ENCODE results near the gene FOXJ2.
A peak's percentile ranks its signal among the peaks of the same experiment; 100 is the strongest.
"Not testable (repeated sequence)": the region's sequence is repeated elsewhere in the genome, so short reads cannot be mapped to it uniquely, and the experiment has no call there.

The FOXJ2 gene

DNA sequence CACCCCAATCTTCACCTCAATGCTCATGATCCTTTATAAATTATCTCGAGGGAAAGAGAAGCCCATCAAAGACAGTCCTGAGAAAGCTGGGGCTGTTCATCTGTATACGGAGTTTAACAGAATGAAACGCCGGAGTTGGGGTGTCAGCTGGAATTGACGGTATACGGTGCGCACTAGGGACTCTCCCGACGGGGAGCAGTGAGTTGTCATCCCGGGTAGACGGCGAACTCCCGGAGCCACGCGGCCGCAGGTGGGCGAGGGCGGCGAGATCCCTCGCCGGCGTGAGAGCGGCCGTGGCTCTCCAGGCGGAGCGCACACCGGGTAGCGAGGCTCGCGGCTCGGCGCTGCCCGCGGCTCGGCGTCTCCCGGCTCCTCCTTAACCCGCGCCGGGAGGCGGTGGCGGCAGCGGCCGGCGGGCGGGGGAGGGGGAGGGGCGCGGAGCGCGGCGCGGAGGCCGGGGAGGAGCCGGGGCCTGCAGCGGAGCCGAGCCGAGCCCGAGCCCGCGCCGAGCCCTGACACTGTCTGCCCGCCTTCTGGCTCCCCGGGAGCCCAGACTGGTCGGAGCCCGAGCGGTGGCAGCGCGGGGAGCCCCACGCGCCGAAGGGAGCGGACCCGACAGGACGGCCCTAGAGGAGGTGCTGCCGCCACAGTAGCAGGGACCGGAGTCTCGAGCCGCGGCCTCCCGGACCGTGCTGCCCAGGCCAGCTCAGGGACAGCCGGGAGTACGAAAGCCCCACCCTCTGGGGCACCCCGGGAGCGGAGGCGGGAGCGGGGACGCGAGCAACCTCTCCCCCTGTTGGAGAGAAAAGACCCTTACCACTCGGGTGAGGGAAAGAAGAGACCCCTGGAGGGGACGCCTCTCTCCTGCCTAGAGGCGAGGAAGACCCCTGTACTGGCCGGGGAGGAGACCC, at the start of gene FOXJ2:
FOXJ2 (plus strand) TSS at position 475 of the 911 bp plus-strand sequence. CDS start 7,117 bp downstream, outside the sequence.
- DNase-seq (ENCODE audit: low read depth) = peak; percentile 53

DNA sequence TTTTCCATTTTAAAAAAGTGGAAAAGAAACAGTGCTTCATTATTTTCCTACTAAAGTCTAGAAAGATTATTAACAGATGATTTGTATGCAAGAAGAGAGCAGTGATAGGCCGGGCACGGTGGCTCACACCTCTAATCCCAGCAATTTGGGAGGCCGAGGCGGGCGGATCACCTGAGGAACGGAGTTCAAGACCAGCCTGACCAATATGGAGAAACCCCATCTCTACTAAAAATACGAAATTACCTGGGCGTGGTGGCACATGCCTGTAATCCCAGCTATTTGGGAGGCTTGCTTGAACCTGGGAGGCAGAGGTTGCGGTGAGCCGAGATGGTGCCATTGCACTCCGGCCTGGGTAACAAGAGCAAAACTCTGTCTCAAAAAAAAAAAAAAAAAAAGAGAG, 49.5 kb upstream of the FOXJ2 start:
- not testable (repeated sequence) for DNase-seq (ENCODE audit: low read depth)

DNA sequence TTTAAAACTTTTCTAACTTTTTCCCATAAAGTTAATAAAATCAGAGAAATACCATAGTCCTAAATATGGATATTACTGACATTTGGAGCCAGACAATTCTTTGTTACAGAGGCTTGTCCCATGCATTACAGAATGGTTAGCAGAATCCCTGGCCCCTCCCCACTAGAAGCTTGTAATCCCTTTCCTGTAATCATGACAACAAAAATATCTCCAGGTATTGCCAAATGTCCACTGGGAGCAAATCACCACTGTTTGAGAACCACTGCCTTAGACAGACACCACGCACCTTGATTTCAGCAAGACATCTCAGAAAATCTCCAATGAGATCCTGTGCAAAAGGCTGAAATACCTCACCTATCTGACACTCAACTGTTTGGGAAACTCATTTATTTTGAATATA, 49.1 kb upstream of the FOXJ2 start:
- not testable (repeated sequence) for DNase-seq (ENCODE audit: low read depth)

DNA sequence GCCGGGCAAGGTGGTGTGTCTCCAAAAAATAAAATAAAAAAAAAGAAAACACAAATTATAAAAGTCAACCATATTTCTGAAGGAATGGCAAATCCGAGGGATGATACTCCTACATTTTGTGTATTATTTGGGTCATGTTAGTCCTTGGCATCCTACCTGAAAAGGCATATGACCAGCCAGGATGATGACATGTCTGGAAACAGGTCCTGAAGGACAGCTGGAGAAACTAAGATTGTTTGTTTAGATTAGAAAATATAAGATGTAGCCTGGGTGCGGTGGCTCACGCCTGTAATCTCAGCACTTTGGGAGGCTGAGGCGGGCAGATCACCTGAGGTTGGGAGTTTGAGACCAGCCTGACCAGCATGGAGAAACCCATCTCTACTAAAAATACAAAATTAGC, 47.6 kb upstream of the FOXJ2 start:
- DNase-seq (ENCODE audit: low read depth) = no peak

DNA sequence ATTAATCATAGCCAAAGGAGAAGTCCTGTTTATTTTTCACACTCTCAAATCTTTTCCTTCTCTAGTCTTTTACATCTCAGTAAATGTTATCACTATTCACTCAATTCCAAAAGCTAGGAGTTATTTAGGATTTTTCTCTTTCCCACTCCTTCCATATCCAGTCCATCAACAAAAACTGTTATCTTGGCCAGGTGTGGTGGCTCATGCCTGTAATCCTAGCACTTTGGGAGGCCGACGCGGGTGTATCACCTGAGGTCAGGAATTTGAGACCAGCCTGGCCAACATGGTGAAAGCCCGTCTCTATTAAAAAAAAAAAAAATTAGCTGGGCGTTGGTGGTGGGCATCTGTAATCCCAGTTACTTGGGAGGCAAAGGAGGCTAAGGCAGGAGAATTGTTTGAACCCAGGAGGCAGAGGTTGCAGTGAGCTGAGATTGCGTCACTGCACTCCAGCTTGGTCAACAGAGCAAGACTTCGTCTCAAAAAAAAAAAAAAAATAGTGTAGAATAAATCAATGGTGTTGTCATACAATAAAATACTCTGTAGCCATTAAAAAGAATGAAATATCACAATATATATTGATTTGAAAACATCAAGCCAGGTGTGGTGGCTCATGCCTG, 46.6 kb upstream of the FOXJ2 start:
- DNase-seq (ENCODE audit: low read depth) = no peak

DNA sequence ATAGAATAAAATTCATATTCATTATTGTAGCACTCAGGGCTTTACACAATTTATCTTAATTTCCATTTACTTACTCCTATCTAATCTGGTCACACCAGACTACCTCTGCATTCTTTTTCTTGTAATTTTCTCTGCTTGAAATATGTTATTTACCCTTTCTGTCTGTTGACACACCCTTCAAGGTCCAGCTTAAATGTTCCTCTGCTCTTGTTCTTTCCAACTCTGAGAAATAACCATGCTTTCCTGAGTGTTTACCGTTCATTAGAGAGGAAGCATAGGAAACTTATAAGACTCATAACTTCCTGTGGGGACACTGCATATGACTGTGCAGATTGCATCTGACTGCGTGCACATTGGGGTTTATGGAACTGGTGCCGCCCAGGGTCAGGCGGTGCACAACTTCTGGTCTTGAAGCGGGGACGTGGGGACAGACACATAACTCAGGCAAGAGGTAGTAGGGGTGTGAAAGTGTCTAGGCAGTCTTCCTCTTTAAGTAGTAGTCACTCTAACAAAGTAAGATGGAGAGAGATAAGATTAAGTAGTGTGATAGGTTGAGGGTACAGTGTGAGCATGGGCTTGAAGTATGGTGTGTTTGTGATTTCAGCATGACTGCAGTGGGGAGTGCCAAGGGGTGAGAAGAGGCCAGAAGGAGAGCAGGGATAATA, 42.6 kb upstream of the FOXJ2 start:
- no peak for DNase-seq (ENCODE audit: low read depth)

DNA sequence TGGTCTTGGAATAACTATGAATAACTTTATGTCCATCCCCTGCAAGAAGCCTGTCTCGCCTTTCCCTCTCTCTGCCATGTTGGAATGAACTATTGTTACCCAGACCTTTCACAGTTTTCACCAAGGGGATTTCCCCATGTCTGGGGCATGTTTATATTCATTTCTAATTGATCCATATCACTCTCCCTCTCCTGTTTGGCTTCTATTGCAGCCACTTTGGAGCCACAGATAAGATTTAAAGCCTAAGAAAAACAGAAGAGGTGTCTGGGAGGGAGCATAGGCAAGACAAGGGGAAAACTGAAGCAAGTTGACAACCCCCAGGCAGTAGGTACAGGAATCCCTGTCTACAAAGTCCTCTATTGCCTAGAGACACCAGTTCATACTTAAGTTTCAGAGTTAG, 41.0 kb upstream of the FOXJ2 start:
- DNase-seq (ENCODE audit: low read depth) = no peak

DNA sequence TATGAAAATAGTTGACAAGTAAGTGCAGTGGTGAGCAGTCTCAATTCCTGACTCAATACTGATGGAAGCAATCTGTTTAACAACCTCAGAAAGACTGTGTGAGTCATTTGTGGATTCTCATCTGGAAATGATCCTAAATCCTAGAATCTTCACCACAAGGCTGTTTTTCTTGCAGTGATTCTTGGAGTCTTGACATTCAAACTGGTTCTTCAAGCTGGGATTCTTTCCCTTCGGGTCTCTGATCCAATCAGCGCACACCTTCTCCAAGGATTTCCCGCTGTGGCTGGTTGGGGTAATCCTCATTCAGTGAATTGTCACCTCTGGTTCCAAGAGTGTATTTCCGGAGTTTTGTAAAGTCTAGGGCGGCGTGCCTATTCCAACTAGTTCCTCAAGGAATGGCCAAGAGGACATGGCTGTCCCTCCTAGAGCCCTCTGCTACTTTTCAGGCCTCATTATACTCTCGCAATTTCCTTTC, 37.7 kb upstream of the FOXJ2 start:
- peak; percentile 93 for DNase-seq (ENCODE audit: low read depth)

DNA sequence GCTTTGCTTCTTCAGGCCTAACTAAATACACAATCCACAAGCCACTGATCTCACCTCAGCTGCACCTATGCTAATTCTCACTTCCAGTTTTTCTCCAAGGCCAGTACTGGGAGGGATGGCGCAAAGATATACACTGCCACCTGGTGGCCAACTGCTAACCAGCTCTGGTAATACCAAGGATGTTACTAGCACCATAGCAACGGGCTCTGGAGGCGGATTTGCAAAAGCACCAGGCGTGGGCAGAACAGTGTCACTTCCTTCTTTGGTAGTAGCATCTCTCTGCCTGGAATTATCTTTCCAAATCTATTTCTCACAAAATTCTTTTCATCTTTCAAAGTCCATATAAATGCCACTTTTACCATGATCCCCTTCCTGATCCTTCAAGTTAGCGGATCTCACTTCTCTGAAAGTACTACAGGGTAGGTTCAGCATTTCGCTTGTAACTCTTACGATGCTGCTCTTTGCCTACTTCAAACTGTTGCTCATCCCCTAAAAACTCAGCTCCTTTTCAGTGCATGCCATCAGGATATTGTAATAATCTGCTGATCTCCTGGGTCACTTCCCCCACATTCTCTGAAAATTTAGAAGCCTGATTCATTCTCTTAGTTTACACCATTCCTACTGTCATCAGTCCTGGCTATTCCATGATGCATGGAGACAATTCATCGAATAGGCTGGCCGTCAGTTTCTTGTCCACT, 37.1 kb upstream of the FOXJ2 start:
- peak; percentile 69 for DNase-seq (ENCODE audit: low read depth)

DNA sequence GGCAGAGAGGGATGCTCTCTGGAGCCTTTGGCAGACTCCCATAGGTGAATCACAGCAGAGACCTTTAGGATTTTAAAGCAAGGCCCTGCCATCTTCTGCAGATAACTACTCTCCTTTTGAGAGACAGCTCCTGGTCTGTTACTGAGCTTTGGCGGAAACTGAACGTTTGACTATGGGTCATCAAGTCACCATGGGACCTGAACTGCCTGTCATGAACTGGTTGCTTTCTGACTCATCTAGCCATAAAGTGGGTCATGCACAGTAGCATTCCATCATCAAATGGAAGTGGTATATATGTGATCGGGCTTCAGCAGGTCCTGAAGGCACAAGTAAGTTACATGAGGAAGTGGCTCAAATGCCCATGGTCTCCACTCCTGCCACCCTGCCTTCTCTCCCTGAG, 31.7 kb upstream of the FOXJ2 start:
- not testable (repeated sequence) for DNase-seq (ENCODE audit: low read depth)

DNA sequence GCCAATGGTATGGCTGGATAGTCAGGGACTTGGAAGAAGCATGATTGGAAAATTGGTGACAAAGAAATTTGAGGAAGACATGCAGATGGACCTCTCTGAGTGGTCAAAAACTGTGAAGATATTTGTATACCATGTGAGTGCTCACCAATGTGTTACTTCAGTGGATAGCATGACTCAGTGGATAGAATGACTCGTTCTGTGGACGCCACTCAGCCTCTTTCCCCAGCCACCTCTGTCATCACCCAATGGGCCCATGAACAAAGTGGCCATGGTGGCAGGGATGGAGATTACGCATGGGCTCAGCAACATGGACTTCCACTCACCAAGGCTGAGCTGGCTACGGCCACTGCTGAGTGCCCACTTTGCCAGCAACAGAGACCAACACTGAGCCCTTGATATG, 31.0 kb upstream of the FOXJ2 start:
- DNase-seq (ENCODE audit: low read depth) = not testable (repeated sequence)

DNA sequence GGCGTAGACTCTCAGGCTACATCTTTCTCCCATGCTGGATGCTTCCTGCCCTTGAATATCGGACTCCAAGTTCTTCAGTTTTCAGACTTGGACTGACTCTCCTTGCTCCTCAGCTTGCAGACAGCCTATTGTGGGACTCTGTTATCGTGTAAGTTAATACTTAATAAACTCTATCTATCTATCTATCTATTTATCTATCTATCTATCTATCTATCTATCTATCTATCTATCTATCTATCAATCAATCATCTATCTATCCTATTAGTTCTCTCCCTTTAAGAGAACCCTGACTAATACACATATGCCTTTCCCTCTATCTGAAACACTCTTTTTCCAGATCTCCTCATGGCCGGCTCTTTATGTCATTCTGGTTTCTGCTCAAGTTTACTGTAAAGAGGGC, 27.6 kb upstream of the FOXJ2 start:
- not testable (repeated sequence) for DNase-seq (ENCODE audit: low read depth)

DNA sequence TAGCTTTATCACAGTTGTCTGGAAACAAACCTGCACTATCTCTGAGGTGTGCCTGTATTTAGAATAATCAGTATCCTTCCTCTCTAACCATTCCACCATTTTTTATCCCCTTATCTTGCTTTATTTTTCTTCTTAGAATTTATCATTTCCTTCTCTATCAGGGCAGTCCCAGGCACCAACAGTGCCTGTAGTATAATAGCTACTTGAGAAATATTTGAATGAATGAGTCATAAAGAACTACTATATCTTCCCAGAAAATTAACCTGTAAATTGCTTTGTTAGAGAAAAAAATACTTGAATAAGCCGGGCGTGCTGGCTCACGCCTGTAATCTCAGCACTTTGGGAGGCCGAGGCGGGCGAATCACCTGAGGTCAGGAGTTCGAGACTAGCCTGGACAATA, 21.2 kb upstream of the FOXJ2 start:
- DNase-seq (ENCODE audit: low read depth) = no peak

DNA sequence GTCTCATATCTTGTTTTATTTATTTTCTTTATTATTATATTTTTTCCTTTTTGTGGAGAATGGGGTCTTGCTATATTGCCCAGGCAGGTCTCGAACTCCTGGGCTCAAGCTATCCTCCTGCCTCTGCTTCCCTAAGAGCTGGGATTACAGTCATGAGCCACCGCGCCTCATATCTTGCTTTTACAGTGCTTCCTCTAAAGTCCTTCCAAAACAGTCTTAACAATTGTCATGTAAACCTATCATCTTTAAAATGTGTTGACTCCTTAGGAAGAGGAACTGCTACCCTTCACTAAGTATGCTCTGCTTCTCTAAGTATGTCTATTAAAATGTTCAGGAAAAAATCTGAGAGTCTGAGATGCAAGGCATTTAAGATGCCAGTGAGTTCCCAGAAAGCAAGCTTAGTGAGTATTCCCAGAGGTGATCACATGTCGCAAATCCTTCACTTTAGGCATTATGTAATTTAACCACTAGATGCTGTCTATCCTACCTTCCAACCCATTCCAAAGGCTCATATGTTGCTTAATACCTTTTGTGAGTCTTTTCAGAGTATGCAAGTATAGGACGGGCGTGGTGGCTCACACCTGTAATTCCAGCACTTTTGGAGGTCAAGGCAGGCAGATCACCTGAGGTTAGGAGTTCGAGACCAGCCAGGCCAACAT, 19.7 kb upstream of the FOXJ2 start:
- no peak for DNase-seq (ENCODE audit: low read depth)

DNA sequence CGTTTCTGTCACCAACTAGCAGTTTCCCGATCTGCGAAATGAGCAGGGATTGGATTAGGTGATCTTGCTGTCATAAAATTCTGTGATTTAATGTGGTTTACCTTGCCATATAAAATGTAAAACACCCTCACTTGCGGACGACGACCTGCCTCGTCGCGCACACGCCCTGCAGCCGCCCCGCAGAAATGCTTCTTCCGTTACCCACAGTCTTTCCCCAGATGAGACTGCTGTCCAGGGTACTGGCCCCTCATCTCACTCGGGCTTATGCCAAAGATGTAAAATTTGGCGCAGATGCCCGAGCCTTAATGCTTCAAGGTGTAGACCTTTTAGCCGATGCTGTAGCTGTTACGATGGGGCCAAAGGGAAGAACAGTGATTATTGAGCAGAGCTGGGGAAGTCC, 17.7 kb upstream of the FOXJ2 start:
- no peak for DNase-seq (ENCODE audit: low read depth)

DNA sequence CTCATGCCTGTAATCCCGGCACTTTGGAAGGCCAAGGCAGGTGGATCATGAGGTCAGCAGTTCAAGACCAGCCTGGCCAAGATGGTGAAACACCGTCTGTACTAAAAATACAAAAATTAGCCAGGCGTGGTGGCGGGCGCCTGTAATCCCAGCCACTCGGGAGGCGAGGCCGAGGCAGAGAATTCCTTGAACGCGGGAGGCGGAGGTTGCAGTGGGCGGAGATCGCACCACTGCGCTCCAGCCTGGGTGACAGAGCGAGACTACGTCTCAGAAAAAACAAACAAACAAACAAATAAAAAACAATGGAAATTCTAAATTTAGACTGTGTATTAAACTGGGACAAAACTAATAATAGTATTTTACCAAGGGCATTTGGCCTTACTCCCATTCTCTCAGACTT, 14.3 kb upstream of the FOXJ2 start:
- not testable (repeated sequence) for DNase-seq (ENCODE audit: low read depth)

DNA sequence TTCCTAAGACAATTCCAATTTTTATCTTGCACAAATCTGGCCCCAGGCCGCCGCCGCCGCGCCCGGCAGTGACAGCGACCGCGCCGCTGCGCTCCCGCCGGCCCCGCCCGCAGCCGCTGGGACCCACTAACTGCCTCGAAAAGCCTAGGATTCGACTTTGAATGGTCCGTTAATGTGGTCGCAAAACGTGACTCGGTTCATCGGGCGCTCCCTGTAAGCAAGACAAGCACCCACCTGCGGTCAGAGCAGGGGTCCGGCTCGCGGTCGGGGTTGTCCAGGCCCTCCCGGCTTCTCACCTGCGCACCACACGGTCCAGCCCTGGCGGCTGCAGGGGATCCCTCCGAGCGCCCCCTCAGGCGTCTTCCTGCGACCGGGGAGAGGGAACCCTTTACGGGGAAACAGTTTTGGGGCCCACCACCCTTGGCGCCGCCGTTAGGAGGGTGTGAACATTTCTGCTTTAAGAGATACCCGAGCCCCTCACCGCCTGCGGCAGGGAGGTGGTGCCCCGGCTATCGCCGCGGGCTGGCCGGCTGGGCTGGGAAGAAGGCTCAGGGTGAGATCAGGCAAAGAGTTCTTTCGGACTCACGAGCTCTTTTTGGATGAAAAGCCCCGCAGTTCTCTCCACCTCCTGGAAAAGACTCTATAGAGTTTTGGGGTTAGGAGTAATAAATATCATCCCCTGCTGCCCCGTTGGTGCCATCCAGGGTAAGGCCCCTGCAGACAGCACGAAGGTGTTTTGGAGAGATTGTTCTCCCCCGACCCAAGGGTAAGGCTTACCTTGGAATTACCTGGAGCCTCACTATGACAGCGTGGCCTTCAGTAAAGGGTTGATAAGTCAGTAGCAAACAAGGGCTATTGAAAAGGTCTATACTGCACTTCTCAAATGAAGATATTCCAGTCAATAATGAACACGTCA, 13.6 kb upstream of the FOXJ2 start:
- no peak for DNase-seq (ENCODE audit: low read depth)

DNA sequence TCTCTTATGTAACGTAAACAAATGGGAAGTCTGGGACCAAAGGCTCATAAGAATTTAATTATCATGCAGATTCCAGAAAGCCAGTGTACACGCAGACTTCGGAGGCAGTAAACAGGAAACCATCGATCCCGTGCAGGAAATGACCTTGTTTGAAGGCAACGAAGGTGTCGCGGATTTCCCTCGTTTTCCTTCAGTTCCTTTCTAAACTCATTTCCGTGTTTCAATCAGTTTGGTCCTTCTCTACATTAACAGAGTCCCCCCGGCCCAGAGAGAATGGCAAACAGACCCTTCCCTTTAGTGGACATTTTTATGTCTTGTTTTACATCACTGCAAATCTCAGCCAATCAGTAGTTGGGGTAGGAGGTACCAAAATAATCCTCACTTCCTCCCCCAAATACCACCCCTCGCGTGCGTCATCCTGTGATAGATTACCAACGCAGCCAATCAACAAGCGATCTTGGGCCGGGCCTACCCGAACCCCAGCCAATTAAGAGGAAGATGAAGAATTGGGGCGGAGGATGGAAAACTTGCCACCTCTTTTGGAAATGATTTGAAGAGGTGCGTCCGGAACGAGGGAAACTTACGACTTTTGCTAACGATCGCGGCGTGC, 6.1 kb upstream of the FOXJ2 start:
- peak; percentile 99 for DNase-seq (ENCODE audit: low read depth)

DNA sequence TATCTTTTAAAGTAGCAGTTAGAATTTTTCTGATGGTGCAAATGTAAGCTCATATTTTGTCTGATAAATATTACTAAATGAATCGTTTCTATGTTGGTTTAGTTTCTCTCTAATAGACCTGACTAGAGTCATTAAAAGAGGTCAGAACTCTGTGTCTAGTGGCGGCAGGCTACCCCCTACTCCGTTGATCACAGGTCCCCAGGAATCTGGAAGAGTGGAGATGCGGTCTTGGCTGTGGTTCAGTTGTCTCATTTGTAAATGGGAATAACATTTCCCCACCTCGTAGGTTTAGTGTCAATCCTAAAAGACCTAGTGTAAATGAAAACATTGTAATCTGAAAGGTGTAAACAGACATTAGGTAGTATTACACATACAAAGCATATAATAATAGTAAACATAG, 4.7 kb upstream of the FOXJ2 start:
- no peak for DNase-seq (ENCODE audit: low read depth)

DNA sequence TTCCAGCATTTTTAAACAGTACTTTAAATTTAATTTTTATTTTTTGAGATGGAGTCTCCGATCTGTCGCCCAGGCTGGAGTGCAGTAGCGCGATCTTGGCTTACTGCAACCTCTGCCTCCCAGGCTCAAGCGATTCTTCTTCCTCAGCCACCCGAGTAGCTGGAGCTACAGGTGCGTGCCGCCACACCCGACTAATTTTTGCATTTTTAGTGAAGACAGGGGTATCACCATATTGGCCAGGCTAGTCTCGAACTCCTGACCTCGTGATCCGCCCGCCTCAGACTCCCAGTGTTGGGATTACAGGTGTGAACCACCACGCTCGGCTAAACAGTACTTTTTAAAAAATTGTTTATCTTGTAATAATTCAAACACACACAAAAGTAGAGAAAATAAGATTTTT, 4.2 kb upstream of the FOXJ2 start:
- no peak for DNase-seq (ENCODE audit: low read depth)

All from GM04504 (cell line).